Breast epithelium (tissue), 4 donors: ENCODE results near the gene EZH2. TPM values are rescaled to one million over a fixed set of nuclear protein-coding genes. Genes with fewer than 3 reads are reported as not detected.

Source experiments
- DNase-seq, 2 donors: peaks; one replicate each; pipeline ENCODE4 v3.0.0-alpha.2; 2019; ENCODE audit warnings: low spot score in 2 of 2
- H3K27ac ChIP-seq, 2 donors: fragments of 200-600 bp; sonication (generic) in 1 of 2; one replicate each; pipeline ENCODE4 v1.5.1; 2016 to 2019; ENCODE audit warnings: mild to moderate bottlenecking in 1 of 2
- H3K27me3 ChIP-seq, 2 donors: fragments of 200-600 bp; sonication (generic) in 1 of 2; one replicate each; pipeline versions ENCODE4 v1.5.1 to v1.6.0; 2017 to 2019; ENCODE audit warnings: control low read depth in 1 of 2, mild to moderate bottlenecking in 1 of 2
- H3K36me3 ChIP-seq: fragments of 200-600 bp; one replicate; pipeline ENCODE4 v1.5.1; 2019
- H3K4me1 ChIP-seq, 2 donors: fragments of 200-600 bp; sonication (generic); one replicate each; pipeline ENCODE4 v1.5.1; 2016 to 2019; ENCODE audit warnings: control low read depth in 1 of 2
- H3K4me3 ChIP-seq, 3 donors: fragments of 200-600 bp; sonication (generic); 1 replicate in 2 of 3; 2 replicates in 1 of 3; pipeline ENCODE4 v1.5.1; 2016 to 2019; ENCODE audit warnings: mild to moderate bottlenecking in 3 of 3, moderate library complexity in 2 of 3
- H3K9me3 ChIP-seq, 2 donors: fragments of 200-600 bp; sonication (generic) in 1 of 2; one replicate each; pipeline ENCODE4 v1.5.1; 2016 to 2019; ENCODE audit warnings: control low read depth in 1 of 2
- POLR2A ChIP-seq: fragments of 450-650 bp; IDR thresholded peaks from one replicate; pipeline ENCODE4 v1.6.1; 2016; ENCODE audit warnings: antibody characterized with exemption, mild to moderate bottlenecking, moderate library complexity
- POLR2AphosphoS5 ChIP-seq, 3 donors: sonication (generic); formaldehyde crosslinking; IDR thresholded peaks; one replicate each; pipeline ENCODE4 v1.6.1; 2017; ENCODE audit warnings: antibody characterized with exemption in 3 of 3
- intact Hi-C: fragments of 100-400 bp; cut with DNase I; formaldehyde crosslinking; loops from one replicate; pipeline ENCODE4 v1.15.1; 2023; ENCODE audit warnings: low total_unique reads
- total RNA-seq, 3 donors: library from RNA; depleted of rRNA; stranded (reverse); fragments of >200 nt; gene quantifications; one replicate each; pipeline ENCODE4 v1.1.0, GENCODE V29; 2016
- TF ChIP-seq, protein P1 (sequence below), 3 donors: fragments of 450-650 bp; IDR thresholded peaks; one replicate each; pipeline ENCODE4 v1.5.1; 2016 to 2017; ENCODE audit warnings: antibody characterized with exemption in 3 of 3, mild to moderate bottlenecking in 3 of 3, moderate library complexity in 3 of 3

EZH2 gene
- total RNA-seq, 3 donors from 2014 or later: 2.1 to 4.8 (median 4.3) TPM

DNA sequence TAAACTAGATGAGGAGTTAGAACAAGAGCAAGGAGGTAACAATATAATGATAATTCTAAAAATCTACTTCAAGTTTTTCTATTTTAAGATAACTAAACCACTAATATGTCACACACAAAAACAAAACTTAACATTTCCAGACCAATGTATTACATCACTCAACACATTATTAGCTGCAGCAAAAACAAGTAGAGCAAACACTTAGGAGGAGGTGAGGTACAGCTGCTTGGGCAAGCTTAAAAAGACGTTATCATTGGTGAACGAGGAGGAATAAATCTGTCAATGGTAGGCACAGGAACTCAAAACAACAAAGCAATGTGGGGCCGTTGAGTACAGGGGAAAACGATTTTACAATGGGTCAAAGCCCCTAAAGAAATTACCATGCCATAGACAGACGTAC lies 58.8 kb downstream of the EZH2 start:
- Histone ChIP-seq H3K36me3 (peaks cover 4% of the 10 kb centered on the region), H3K27me3 (no peaks in the 10 kb centered on the region), H3K9me3 (no peaks in the 10 kb centered on the region), H3K4me1 (no peaks in the 10 kb centered on the region), H3K27ac (no peak overlapping the region), H3K4me3 (no peak overlapping the region)
- DNase-seq: no peak
- intact Hi-C loops: no loop called here
- TF ChIP-seq, protein P1, sequence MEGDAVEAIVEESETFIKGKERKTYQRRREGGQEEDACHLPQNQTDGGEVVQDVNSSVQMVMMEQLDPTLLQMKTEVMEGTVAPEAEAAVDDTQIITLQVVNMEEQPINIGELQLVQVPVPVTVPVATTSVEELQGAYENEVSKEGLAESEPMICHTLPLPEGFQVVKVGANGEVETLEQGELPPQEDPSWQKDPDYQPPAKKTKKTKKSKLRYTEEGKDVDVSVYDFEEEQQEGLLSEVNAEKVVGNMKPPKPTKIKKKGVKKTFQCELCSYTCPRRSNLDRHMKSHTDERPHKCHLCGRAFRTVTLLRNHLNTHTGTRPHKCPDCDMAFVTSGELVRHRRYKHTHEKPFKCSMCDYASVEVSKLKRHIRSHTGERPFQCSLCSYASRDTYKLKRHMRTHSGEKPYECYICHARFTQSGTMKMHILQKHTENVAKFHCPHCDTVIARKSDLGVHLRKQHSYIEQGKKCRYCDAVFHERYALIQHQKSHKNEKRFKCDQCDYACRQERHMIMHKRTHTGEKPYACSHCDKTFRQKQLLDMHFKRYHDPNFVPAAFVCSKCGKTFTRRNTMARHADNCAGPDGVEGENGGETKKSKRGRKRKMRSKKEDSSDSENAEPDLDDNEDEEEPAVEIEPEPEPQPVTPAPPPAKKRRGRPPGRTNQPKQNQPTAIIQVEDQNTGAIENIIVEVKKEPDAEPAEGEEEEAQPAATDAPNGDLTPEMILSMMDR (IDR thresholded peaks at IDR 0.05): no peak
- TF ChIP-seq POLR2AphosphoS5 (IDR thresholded peaks at IDR 0.05): no peak
- no peak for TF ChIP-seq POLR2A

DNA sequence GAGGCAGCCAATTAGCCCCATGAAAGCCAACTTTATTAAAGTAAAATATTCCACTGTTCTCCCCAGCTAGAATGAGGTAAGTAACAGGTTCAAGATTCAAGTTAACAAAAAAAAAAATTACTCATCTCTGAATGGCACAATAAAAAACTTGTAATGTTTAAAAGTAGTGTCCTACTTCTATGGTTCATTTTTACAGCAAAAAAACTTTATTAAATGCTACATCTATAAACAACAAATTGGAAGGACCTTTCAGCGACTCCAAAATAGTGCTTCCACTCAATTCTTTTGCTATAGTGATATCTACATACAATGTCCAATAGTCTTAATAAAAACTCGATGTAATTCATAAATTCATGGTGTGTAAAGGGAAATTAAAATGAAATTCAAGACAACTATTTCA lies 59.2 kb downstream of the EZH2 start:
- no peak overlapping the region for H3K4me3 ChIP-seq
- no peak overlapping the region for H3K27ac ChIP-seq
- no peak for DNase-seq
- peaks cover 4% of the 10 kb centered on the region for H3K36me3 ChIP-seq
- intact Hi-C loops: no loop called here
- no peaks in the 10 kb centered on the region for H3K9me3 ChIP-seq
- TF ChIP-seq, protein P1 (IDR thresholded peaks at IDR 0.05): no peak
- no peaks in the 10 kb centered on the region for H3K4me1 ChIP-seq
- no peaks in the 10 kb centered on the region for H3K27me3 ChIP-seq

DNA sequence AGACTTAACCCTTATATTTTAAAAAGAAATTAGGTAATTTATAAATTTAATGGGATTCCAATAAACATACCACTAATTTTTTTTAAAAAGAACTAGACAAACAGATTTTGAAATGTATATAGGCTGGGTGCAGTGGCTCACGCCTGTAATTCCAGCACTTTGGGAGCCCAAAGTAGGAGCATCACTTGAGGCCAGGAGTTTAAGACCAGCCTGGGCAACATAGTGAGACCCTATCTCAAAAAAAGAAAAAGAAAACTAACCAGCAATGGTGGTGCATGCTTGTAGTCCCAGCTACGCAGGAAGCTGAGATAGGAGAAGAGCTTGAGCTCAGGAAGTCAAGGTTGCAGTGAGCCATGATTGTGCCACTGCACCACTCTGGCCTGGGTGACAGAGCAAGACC lies 62.7 kb downstream of the EZH2 start:
- H3K4me3 ChIP-seq: no peak overlapping the region
- H3K36me3 ChIP-seq: no peaks in the 10 kb centered on the region
- H3K27ac ChIP-seq: no peak overlapping the region
- intact Hi-C loops: no loop called here
- no peaks in the 10 kb centered on the region for H3K9me3 ChIP-seq
- no peak for DNase-seq
- H3K27me3 ChIP-seq: no peaks in the 10 kb centered on the region
- TF ChIP-seq POLR2A: no peak
- TF ChIP-seq, protein P1 (IDR thresholded peaks at IDR 0.05): no peak
- TF ChIP-seq POLR2AphosphoS5 (IDR thresholded peaks at IDR 0.05): no peak
- H3K4me1 ChIP-seq: no peaks in the 10 kb centered on the region

DNA sequence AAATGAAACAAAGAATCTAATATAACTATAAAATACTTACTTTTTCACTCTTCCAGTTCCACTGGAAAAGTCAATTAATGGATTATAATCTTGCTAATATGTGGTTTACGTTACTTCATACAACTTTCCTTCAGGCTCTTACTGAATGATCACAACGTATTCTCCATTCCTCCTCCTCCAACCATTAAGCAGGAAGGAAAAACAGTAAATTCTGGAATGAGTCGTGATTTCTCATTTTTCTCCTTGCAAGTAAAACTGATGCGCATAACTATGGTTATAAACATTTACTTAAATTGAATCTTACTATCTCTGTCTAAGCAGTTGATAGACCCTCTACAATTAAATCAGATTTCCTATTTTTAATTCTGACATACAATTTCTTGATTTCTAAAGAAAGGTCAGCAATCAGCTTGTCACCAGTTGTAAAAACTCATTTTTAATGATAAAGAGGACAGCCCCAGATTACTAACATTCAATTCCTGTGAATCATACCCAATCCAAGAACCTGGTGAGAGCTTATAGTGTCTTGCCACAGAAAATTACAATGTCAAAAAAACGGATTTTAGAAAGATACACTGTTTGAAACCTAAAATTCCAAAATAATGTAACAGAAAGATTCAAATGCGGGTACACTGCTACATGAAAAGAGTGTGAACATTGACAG lies 64.3 kb downstream of the EZH2 start:
- DNase-seq: no peak
- H3K4me1 ChIP-seq: no peaks in the 10 kb centered on the region
- H3K27me3 ChIP-seq: no peaks in the 10 kb centered on the region
- H3K4me3 ChIP-seq: no peak overlapping the region
- H3K27ac ChIP-seq: no peak overlapping the region
- no peaks in the 10 kb centered on the region for H3K9me3 ChIP-seq
- intact Hi-C loops: no loop called here
- no peaks in the 10 kb centered on the region for H3K36me3 ChIP-seq
- TF ChIP-seq POLR2AphosphoS5 (IDR thresholded peaks at IDR 0.05) (no peak), POLR2A (no peak)
- TF ChIP-seq, protein P1 (IDR thresholded peaks at IDR 0.05): no peak

DNA sequence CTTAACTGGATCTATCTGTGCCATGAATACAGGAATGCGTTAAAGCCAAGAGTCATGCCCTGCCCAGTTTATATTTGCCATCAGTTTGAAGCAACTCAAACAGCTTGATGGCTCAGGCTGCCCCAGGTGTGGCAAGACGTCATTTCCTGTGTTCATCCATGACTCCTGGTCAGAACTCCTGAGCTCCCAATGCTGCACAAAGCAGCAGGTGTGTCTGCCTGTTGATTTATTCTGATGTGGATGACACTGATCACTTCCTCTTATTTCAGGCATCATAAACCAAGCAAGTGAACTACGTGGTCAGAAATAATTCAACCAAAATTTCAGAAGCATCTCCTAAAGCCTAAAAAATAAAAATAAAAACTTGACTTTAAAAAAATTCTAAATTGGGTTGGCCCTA lies 68.5 kb downstream of the EZH2 start:
- intact Hi-C loops: no loop called here
- Histone ChIP-seq H3K27ac (no peak overlapping the region), H3K4me1 (no peaks in the 10 kb centered on the region), H3K4me3 (no peak overlapping the region), H3K27me3 (no peaks in the 10 kb centered on the region), H3K9me3 (no peaks in the 10 kb centered on the region), H3K36me3 (no peaks in the 10 kb centered on the region)
- TF ChIP-seq, protein P1 (IDR thresholded peaks at IDR 0.05): no peak
- TF ChIP-seq POLR2A: no peak
- TF ChIP-seq POLR2AphosphoS5 (IDR thresholded peaks at IDR 0.05): no peak
- DNase-seq: no peak
